ENCODE results near the gene OR14J1. TPM values are rescaled to one million over a fixed set of nuclear protein-coding genes. Genes with fewer than 3 reads are reported as not detected.
"Not testable (repeated sequence)": the region's sequence is repeated elsewhere in the genome, so short reads cannot be mapped to it uniquely, and the experiment has no call there.

The OR14J1 gene
- total RNA-seq, 1 donor = not detected

DNA sequence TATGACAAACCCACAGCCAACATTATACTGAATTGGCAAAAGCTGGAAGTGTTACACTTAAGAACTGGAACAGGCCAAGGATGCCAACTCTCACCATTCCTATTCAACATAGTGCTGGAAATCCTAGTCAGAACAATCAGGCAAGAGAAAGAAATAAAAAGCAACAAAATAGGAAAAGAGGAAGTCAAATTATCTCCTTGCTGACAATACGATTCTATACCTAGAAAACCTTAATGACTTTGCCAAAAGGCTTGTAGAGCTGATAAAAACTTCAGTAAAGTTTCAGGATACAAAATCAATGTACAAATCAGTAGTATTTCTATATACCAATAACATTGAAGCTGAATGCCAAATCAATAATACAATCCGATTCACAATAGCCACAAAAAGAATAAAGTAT, 34.8 kb downstream of the OR14J1 start:
- Histone ChIP-seq H3K4me2 (ENCODE audit: insufficient read depth, low read length) (no peak overlapping the region), H3K4me1 (ENCODE audit: insufficient read depth, low read length) (no peaks in the 10 kb centered on the region), H3K4me3 (ENCODE audit: insufficient read depth, low read length) (no peak overlapping the region), H2AFZ (ENCODE audit: low read length) (no peak overlapping the region), H3K36me3 (ENCODE audit: insufficient read depth, low read length) (no peaks in the 10 kb centered on the region), H3K27me3 (ENCODE audit: insufficient read depth, low read length) (no peaks in the 10 kb centered on the region), H3K79me2 (ENCODE audit: insufficient read depth, low read length) (no peaks in the 10 kb centered on the region), H3K9me3 (ENCODE audit: low read depth, low read length) (peaks cover 2% of the 10 kb centered on the region), H4K20me1 (ENCODE audit: insufficient read depth, low read length) (no peaks in the 10 kb centered on the region), H3K27ac (ENCODE audit: low read depth, low read length) (no peak overlapping the region)
- no peak for DNase-seq (ENCODE audit: insufficient read length, low spot score, missing footprints)
- TF ChIP-seq, protein P1, sequence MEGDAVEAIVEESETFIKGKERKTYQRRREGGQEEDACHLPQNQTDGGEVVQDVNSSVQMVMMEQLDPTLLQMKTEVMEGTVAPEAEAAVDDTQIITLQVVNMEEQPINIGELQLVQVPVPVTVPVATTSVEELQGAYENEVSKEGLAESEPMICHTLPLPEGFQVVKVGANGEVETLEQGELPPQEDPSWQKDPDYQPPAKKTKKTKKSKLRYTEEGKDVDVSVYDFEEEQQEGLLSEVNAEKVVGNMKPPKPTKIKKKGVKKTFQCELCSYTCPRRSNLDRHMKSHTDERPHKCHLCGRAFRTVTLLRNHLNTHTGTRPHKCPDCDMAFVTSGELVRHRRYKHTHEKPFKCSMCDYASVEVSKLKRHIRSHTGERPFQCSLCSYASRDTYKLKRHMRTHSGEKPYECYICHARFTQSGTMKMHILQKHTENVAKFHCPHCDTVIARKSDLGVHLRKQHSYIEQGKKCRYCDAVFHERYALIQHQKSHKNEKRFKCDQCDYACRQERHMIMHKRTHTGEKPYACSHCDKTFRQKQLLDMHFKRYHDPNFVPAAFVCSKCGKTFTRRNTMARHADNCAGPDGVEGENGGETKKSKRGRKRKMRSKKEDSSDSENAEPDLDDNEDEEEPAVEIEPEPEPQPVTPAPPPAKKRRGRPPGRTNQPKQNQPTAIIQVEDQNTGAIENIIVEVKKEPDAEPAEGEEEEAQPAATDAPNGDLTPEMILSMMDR (IDR thresholded peaks at IDR 0.05; ENCODE audit: extremely low read depth, low read depth, low read length) = no peak

- no peak overlapping the region for H2AFZ ChIP-seq (ENCODE audit: low read length)
- no peak overlapping the region for H3K4me2 ChIP-seq (ENCODE audit: insufficient read depth, low read length)
- H3K36me3 ChIP-seq (ENCODE audit: insufficient read depth, low read length) = no peaks in the 10 kb centered on the region
- TF ChIP-seq, protein P1 (IDR thresholded peaks at IDR 0.05; ENCODE audit: extremely low read depth, low read depth, low read length) = no peak
- H3K4me1 ChIP-seq (ENCODE audit: insufficient read depth, low read length) = no peaks in the 10 kb centered on the region
- no peak overlapping the region for H3K4me3 ChIP-seq (ENCODE audit: insufficient read depth, low read length)
- no peak overlapping the region for H3K27ac ChIP-seq (ENCODE audit: low read depth, low read length)
- no peaks in the 10 kb centered on the region for H3K27me3 ChIP-seq (ENCODE audit: insufficient read depth, low read length)
- no peaks in the 10 kb centered on the region for H4K20me1 ChIP-seq (ENCODE audit: insufficient read depth, low read length)
- DNase-seq (ENCODE audit: insufficient read length, low spot score, missing footprints) = no peak
- no peaks in the 10 kb centered on the region for H3K79me2 ChIP-seq (ENCODE audit: insufficient read depth, low read length)
- H3K9me3 ChIP-seq (ENCODE audit: low read depth, low read length) = no peaks in the 10 kb centered on the region
Observed at GRCh38 chr6:29345380-29345779, 43.9 kb downstream of the OR14J1 start.

- not testable (repeated sequence) for H3K79me2 ChIP-seq (ENCODE audit: insufficient read depth, low read length); H3K27ac ChIP-seq (ENCODE audit: low read depth, low read length); H3K4me1 ChIP-seq (ENCODE audit: insufficient read depth, low read length); DNase-seq (ENCODE audit: insufficient read length, low spot score, missing footprints); H3K36me3 ChIP-seq (ENCODE audit: insufficient read depth, low read length); H4K20me1 ChIP-seq (ENCODE audit: insufficient read depth, low read length); H3K4me3 ChIP-seq (ENCODE audit: insufficient read depth, low read length); H3K27me3 ChIP-seq (ENCODE audit: insufficient read depth, low read length); H2AFZ ChIP-seq (ENCODE audit: low read length); H3K9me3 ChIP-seq (ENCODE audit: low read depth, low read length); H3K4me2 ChIP-seq (ENCODE audit: insufficient read depth, low read length)
Observed at GRCh38 chr6:29349348-29349747, 47.8 kb downstream of the OR14J1 start.

- H3K27ac ChIP-seq (ENCODE audit: low read depth, low read length) = no peak overlapping the region
- TF ChIP-seq, protein P1 (IDR thresholded peaks at IDR 0.05; ENCODE audit: extremely low read depth, low read depth, low read length) = no peak
Observed at GRCh38 chr6:29354980-29355379, 53.5 kb downstream of the OR14J1 start.

More at GRCh38 chr6:29354980-29355379, 53.5 kb downstream of the OR14J1 start:
- Histone ChIP-seq H4K20me1 (ENCODE audit: insufficient read depth, low read length) (no peaks in the 10 kb centered on the region), H3K79me2 (ENCODE audit: insufficient read depth, low read length) (no peaks in the 10 kb centered on the region), H3K4me2 (ENCODE audit: insufficient read depth, low read length) (no peak overlapping the region), H3K4me1 (ENCODE audit: insufficient read depth, low read length) (no peaks in the 10 kb centered on the region), H3K36me3 (ENCODE audit: insufficient read depth, low read length) (no peaks in the 10 kb centered on the region), H3K9me3 (ENCODE audit: low read depth, low read length) (no peaks in the 10 kb centered on the region), H3K27me3 (ENCODE audit: insufficient read depth, low read length) (no peaks in the 10 kb centered on the region), H2AFZ (ENCODE audit: low read length) (no peak overlapping the region), H3K4me3 (ENCODE audit: insufficient read depth, low read length) (no peak overlapping the region)
- DNase-seq (ENCODE audit: insufficient read length, low spot score, missing footprints) = no peak

All from osteoblast (primary cell).